IPS-15b (cell line): ENCODE results near the gene TRIM29.

Source experiments
- H3K27me3 ChIP-seq: one replicate; pipeline ENCODE4 v1.6.1; 2013; ENCODE audit warnings: low read length; ENCODE audit not compliant: control insufficient read depth, insufficient read depth
- H3K36me3 ChIP-seq: one replicate; pipeline ENCODE4 v1.6.1; 2013; ENCODE audit warnings: low read length; ENCODE audit not compliant: control insufficient read depth, insufficient read depth
- H3K4me1 ChIP-seq: one replicate; pipeline ENCODE4 v1.6.1; 2013; ENCODE audit warnings: mild to moderate bottlenecking, low read length; ENCODE audit not compliant: control insufficient read depth, insufficient read depth
- H3K4me3 ChIP-seq: one replicate; pipeline ENCODE4 v1.5.1; 2013; ENCODE audit warnings: low read depth, low read length
- H3K9ac ChIP-seq: one replicate; pipeline ENCODE4 v1.6.1; 2013; ENCODE audit warnings: low read depth, mild to moderate bottlenecking, low read length
- H3K9me3 ChIP-seq: one replicate; pipeline ENCODE4 v1.6.1; 2013; ENCODE audit warnings: mild to moderate bottlenecking, low read length; ENCODE audit not compliant: control insufficient read depth, insufficient read depth

TRIM29 gene

DNA sequence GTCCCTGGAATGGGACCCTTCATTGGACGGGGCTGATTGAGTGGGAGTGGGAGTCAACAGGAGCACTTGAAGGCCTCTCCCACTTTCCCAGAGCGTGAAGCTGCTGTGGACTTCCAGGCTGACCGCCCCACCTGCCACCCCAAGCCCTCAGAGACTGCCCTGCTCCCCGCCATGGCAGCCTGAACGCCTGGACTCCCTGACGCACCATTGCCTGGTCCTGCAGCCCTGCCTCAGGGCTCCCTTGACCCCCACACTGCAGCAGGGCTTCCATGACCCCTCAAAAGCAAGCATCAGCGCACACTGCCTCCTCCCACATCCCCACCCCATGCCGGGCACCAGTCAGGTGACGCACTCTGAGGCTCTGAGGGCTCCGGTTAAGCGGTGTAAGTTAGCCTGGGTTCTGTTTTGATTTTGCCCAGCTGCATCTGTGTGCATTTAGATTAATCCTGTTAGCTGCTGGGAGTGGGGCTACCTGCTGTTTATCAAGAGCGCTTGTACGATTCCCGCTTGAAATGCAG is 39.4 kb downstream of the TRIM29 start:
- no peaks in the 10 kb centered on the region for H3K9me3 ChIP-seq
- H3K27me3 ChIP-seq: peaks cover 27% of the 10 kb centered on the region
- H3K36me3 ChIP-seq: no peaks in the 10 kb centered on the region

DNA sequence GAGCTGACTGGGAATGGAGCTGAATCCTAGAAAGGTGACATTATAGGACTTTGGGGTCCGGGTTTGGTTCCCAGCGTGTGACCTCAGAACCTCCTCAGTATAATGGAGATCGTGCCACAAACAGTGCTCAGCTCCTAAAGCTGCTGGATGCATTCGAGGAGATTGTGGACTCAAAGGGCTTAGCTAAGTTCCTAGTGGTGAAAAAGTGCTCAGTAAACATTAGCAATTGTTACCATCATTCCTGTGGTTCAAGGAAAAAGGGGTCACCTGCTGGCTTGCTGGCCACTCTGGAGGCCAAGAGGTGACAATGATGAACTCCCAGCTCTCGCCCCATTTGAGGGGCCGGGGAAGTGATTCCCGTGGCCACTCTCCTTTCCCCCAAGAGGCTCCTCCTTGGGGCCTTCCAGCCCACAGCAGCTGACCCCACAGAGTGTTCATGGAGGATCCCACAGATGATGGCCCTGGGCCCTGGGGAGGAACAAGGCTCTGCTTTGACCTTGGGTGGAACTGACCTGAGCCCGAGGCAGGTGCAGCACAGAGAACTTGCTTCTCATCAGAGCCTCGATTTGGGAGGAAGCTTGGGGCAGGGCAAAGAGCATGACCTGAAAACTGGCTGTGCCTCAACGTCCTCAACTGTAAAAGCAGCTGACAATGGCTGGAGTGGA is 40.1 kb downstream of the TRIM29 start:
- Histone ChIP-seq H3K4me1 (peaks cover 12% of the 10 kb centered on the region), H3K9me3 (no peaks in the 10 kb centered on the region), H3K9ac (no peak overlapping the region), H3K27me3 (peaks cover 26% of the 10 kb centered on the region), H3K4me3 (no peak overlapping the region), H3K36me3 (no peaks in the 10 kb centered on the region)

More for the DNA sequence above, 39.4 kb downstream of the TRIM29 start:
- Histone ChIP-seq H3K4me3 (no peak overlapping the region), H3K9ac (no peak overlapping the region), H3K4me1 (peaks cover 12% of the 10 kb centered on the region)

DNA sequence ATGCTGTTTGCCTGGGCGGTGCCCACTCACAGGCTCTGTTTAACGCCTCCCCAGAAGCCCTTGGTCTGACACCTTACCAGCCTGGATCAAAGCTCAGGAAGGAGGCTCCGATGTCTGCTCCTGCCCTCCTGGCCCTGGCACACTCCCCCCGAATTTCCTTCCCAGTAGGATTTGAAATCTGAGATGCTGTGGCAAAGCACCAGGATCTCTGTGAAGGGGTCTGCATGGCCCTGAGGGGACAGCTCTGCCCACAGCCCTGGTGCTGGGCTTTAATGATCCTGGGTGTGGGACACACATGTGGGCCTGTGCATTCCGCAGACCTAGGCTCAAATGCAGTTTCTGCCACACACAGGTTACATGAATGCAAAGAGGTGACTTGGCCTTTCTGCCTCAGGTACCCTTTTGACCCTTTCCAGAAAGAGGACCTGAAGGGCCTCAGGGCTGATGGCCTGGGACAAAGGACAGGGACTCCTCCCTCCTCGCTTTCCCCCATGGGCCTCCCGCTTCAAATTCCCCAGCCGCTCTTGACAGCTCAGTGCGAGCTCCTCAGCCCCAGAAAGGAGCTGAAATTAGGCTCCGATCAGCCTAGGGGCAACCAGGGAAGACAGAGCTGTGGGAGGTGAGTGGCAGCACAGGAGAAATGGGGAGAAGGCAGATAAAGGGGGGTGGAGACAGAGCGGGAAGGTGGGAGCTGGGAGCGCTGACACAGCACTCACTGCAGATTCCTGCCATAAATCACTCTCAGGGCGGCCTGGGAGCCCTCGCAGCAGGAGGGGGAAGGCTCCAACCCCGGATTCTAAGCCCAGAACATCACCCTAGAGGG is 41.3 kb downstream of the TRIM29 start:
- peaks cover 12% of the 10 kb centered on the region for H3K4me1 ChIP-seq
- H3K4me3 ChIP-seq: peak overlapping the region; percentile 13
- no peak overlapping the region for H3K9ac ChIP-seq
- peaks cover 25% of the 10 kb centered on the region for H3K27me3 ChIP-seq
- no peaks in the 10 kb centered on the region for H3K9me3 ChIP-seq
- H3K36me3 ChIP-seq: no peaks in the 10 kb centered on the region

GRCh38 chr11:120095516-120095915 is 42.4 kb downstream of the TRIM29 start:
- Histone ChIP-seq H3K9ac (no peak overlapping the region), H3K36me3 (no peaks in the 10 kb centered on the region), H3K27me3 (peaks cover 25% of the 10 kb centered on the region), H3K4me1 (peaks cover 12% of the 10 kb centered on the region), H3K4me3 (no peak overlapping the region), H3K9me3 (no peaks in the 10 kb centered on the region)

DNA sequence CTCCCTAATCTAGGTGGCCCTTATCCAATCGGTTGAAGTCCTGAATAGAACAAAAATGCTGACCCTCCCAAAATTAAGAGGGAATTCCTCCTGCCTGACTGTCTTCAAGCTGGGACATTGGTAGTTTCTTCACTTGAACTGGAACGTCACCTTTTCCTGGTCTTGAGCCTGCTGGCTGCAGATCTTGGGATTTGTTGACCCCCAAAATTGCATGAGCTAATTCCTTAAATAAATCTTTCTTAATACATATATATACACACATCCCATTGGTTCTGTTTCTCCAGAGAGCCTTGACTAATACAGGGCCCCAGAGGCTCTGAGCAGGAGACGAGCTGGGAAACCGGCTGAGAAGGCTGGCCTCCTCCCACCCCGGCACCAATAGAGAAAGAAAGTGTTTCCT is 46.2 kb downstream of the TRIM29 start:
- Histone ChIP-seq H3K4me1 (peaks cover 6% of the 10 kb centered on the region), H3K4me3 (no peak overlapping the region), H3K27me3 (peaks cover 10% of the 10 kb centered on the region), H3K9me3 (no peaks in the 10 kb centered on the region), H3K9ac (no peak overlapping the region), H3K36me3 (no peaks in the 10 kb centered on the region)

DNA sequence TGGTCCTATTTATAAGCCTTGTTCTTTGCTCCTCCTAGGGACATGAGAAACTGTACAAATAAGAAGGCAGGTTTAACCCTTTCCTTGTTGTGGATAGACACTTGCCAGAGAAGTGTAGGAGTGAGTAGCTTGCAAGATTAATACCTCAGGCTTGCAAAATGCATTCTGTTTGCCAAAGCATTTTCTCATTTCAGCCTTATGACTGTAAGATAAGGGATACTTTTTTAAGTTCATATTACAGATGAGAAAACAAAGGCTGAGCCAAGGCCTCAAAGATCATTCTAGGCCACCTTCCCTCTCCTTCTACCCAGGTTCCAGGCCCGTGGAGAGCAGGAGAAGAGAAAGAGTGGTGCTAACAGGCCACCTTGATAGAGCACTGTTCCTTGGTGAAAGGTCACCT is 46.8 kb downstream of the TRIM29 start:
- peaks cover under 1% of the 10 kb centered on the region for H3K4me1 ChIP-seq
- H3K36me3 ChIP-seq: no peaks in the 10 kb centered on the region
- H3K4me3 ChIP-seq: no peak overlapping the region
- peaks cover 10% of the 10 kb centered on the region for H3K27me3 ChIP-seq
- H3K9ac ChIP-seq: no peak overlapping the region
- peaks cover 2% of the 10 kb centered on the region for H3K9me3 ChIP-seq

DNA sequence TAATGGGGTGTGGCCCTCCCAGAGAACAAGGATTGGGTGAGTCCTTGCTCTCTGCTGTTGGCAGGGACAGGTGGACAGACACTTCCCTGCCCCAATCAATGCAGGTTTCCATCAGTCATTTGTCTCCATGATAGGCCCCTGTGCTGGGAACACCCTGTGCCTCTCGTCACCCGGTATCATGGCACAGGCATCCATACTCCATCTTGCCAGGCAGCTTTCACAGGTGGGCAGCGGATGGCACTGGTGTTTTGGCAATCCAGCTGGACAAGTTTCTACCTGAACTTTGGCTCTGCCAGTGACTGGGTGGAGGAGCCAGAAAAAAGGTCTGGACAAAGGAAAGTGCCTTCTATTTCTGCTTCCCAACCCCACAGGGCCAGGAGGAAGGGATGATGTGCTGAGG is 47.5 kb downstream of the TRIM29 start:
- H3K4me3 ChIP-seq: no peak overlapping the region
- no peak overlapping the region for H3K9ac ChIP-seq
- peaks cover 4% of the 10 kb centered on the region for H3K27me3 ChIP-seq
- no peaks in the 10 kb centered on the region for H3K36me3 ChIP-seq
- peaks cover 8% of the 10 kb centered on the region for H3K9me3 ChIP-seq
- no peaks in the 10 kb centered on the region for H3K4me1 ChIP-seq

DNA sequence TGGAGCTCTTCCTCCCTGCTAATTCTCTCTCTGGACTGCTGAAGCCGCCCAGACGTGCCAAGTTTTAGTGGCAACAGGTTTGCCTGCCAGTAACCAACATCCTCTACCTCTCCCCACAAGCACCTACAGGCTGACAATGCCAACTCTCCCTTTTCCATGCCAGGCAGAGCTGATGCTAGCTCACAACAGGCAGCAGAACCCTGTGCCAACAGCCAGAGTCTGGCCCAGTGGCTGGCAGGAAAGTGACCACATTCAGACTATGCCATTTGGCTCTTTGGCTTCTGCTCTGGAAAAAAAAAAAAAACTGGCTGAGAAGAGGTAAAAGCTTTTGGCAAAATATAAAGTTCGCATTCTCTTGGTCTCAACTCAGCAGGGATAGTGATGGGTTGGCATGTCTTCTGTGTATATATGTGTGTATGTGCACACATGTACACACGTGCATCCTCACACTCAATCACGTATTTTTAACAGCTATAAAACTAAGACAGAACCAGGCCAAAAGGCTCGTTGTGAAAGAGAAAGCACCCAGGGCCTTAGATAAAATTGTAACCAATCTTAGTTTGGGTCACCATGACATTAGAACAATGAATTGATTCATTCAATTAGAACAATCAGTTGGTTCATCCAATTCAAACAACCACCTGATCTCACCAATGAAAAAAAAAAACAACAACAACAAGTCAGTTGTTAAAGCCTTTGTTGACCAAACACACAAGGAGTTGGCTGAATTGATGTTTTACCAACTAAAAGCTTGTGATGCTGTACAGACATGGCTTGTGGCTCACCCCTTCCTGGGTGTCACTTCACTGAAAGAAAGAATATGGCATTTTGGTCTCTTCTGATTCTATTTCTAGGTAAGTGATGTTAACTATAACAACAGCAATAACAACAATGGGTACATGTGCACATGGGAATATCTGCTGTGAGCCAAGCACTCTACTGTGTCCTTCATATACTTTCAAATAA is 48.6 kb downstream of the TRIM29 start:
- no peaks in the 10 kb centered on the region for H3K4me1 ChIP-seq
- no peaks in the 10 kb centered on the region for H3K36me3 ChIP-seq
- H3K9ac ChIP-seq: no peak overlapping the region
- no peak overlapping the region for H3K4me3 ChIP-seq
- peaks cover 8% of the 10 kb centered on the region for H3K9me3 ChIP-seq
- H3K27me3 ChIP-seq: peaks cover 2% of the 10 kb centered on the region

- Histone ChIP-seq H3K9me3 (peaks cover 8% of the 10 kb centered on the region), H3K9ac (no peak overlapping the region), H3K36me3 (no peaks in the 10 kb centered on the region), H3K4me1 (no peaks in the 10 kb centered on the region), H3K27me3 (peaks cover 2% of the 10 kb centered on the region), H3K4me3 (no peak overlapping the region)
Measured at GRCh38 chr11:120088056-120088455, 49.9 kb downstream of the TRIM29 start.

- no peaks in the 10 kb centered on the region for H3K4me1 ChIP-seq
- no peak overlapping the region for H3K9ac ChIP-seq
- no peaks in the 10 kb centered on the region for H3K36me3 ChIP-seq
- peaks cover 2% of the 10 kb centered on the region for H3K27me3 ChIP-seq
- H3K4me3 ChIP-seq: no peak overlapping the region
- peaks cover 12% of the 10 kb centered on the region for H3K9me3 ChIP-seq
Measured at GRCh38 chr11:120086651-120087050, 51.3 kb downstream of the TRIM29 start.
